ENCODE measurements around the gene TARS3. TPM values are rescaled to one million over a fixed set of nuclear protein-coding genes. Genes with fewer than 3 reads are reported as not detected.

Gene TARS3
- total and polyA plus RNA-seq, 3 donors from 2014 or later: 10.3 to 40.2 (median 25.0) TPM

DNA sequence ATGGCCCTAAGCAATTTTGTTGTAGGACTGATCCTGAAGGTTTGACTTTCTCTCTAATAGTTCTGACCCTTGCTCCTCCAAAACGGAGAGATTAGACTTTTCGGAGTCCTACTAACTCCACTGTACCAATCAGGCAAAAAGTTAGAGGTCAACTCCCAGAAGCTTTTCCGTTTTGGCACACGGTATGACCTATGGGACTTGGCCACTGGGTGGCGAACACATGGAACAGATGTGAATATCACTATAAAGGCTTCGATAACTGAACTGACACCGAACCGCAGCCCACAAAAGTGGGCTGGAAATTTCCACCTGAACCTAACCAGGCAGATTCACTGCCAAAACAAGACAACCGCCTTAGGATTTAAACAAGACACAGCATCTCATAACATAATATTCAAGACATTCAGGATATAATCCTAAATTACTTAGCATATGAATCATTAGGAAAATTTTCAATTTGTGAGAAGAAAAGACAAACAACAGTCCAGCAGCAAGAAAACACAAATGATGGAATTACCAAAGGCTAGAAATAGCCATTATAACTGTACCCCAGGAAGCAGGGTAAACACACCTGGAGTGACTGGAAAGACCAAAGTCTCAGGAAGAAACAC is 59.9 kb downstream of the TARS3 start:
- DNase-seq: no peak
- intact Hi-C loops (cut with DNase I; ENCODE audit: low total_unique reads): no loop called here

DNA sequence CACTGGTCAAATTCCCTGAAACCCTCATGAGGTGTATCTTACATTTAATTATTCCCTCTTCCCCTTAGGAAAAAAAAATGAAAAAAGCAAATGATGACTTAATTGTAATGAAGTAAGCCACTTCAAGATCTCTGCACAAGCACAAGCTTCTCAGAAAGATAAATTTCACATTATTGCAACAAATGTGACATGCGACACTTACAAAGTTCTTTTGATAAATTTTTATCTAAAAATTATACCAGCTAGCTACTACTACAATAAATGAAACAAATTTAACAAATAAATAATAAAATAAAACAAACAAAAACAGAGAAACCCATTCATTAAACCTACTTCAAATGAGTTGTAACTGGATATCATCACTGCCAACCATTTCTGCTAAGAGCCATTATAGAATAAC is 62.1 kb downstream of the TARS3 start:
- Histone ChIP-seq H3K36me3 (ENCODE audit: low read depth, missing control alignments) (no peaks in the 10 kb centered on the region), H3K4me3 (no peak overlapping the region), H3K27me3 (no peaks in the 10 kb centered on the region), H3K27ac (no peak overlapping the region), H3K9me3 (no peaks in the 10 kb centered on the region), H3K4me1 (no peaks in the 10 kb centered on the region)
- DNase-seq: no peak
- intact Hi-C loops (cut with DNase I; ENCODE audit: low total_unique reads): no loop called here
- WGBS, 2 donors: 61 to 78% methylated on average over 1 of the region's 1 CpG
- no peak for TF ChIP-seq POLR2A (IDR thresholded peaks at IDR 0.05)
- TF ChIP-seq, protein P1, sequence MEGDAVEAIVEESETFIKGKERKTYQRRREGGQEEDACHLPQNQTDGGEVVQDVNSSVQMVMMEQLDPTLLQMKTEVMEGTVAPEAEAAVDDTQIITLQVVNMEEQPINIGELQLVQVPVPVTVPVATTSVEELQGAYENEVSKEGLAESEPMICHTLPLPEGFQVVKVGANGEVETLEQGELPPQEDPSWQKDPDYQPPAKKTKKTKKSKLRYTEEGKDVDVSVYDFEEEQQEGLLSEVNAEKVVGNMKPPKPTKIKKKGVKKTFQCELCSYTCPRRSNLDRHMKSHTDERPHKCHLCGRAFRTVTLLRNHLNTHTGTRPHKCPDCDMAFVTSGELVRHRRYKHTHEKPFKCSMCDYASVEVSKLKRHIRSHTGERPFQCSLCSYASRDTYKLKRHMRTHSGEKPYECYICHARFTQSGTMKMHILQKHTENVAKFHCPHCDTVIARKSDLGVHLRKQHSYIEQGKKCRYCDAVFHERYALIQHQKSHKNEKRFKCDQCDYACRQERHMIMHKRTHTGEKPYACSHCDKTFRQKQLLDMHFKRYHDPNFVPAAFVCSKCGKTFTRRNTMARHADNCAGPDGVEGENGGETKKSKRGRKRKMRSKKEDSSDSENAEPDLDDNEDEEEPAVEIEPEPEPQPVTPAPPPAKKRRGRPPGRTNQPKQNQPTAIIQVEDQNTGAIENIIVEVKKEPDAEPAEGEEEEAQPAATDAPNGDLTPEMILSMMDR (IDR thresholded peaks at IDR 0.05): no peak

More for the DNA sequence above, 59.9 kb downstream of the TARS3 start:
- Histone ChIP-seq H3K9me3 (no peaks in the 10 kb centered on the region), H3K4me3 (no peak overlapping the region), H3K27ac (no peak overlapping the region), H3K36me3 (ENCODE audit: low read depth, missing control alignments) (no peaks in the 10 kb centered on the region), H3K4me1 (no peaks in the 10 kb centered on the region), H3K27me3 (no peaks in the 10 kb centered on the region)
- no peak for TF ChIP-seq POLR2A (IDR thresholded peaks at IDR 0.05)
- TF ChIP-seq, protein P1 (IDR thresholded peaks at IDR 0.05): no peak
- 88 to 96% methylated on average over 7 to 9 of the region's 9 CpGs for WGBS, 2 donors

DNA sequence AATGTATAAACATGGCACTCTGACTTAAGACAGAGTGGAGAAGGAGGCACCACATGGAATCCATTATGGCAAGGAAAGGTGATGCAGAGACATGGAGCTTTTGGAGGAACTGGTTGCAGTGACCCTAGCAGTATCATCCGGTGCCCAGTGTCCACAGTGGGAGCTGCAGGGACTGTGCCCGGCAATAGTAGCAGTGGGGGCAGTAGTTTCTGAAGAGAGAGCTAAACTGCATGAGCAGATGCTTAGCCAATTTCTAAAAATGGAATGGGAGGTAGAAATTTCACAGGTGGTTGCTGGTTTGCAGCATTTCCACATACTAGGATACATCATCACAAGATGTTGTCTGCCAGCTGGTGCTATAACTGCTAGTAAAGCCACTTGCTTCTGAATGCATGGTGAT is 64.3 kb downstream of the TARS3 start:
- WGBS, 2 donors: 90 to 95% methylated on average over 2 of the region's 2 CpGs
- H3K4me3 ChIP-seq: no peak overlapping the region
- H3K27ac ChIP-seq: no peak overlapping the region
- H3K4me1 ChIP-seq: no peaks in the 10 kb centered on the region
- intact Hi-C loops (cut with DNase I; ENCODE audit: low total_unique reads): no loop called here
- no peak for TF ChIP-seq POLR2A (IDR thresholded peaks at IDR 0.05)
- TF ChIP-seq, protein P1 (IDR thresholded peaks at IDR 0.05): no peak
- no peak for DNase-seq
- H3K9me3 ChIP-seq: no peaks in the 10 kb centered on the region
- no peaks in the 10 kb centered on the region for H3K36me3 ChIP-seq (ENCODE audit: low read depth, missing control alignments)
- H3K27me3 ChIP-seq: no peaks in the 10 kb centered on the region

- Histone ChIP-seq H3K9me3 (no peaks in the 10 kb centered on the region), H3K4me3 (no peak overlapping the region), H3K27me3 (no peaks in the 10 kb centered on the region), H3K4me1 (peaks cover 1% of the 10 kb centered on the region), H3K27ac (no peak overlapping the region), H3K36me3 (ENCODE audit: low read depth, missing control alignments) (no peaks in the 10 kb centered on the region)
- TF ChIP-seq POLR2A (IDR thresholded peaks at IDR 0.05): no peak
- TF ChIP-seq, protein P1 (IDR thresholded peaks at IDR 0.05): no peak
- no peak for DNase-seq
- WGBS, 2 donors: 68 to 82% methylated on average over 9 of the region's 9 CpGs
- intact Hi-C loops (cut with DNase I; ENCODE audit: low total_unique reads): no loop called here
Measured at GRCh38 chr15:101657968-101658784, 66.1 kb downstream of the TARS3 start.

Measured in testis (tissue), 3 donors.